T-helper 2 cell treated with Interferon-gamma antibody and Interleukin-4, amounts not matched to agents 5 μg/mL and 100 μg/mL, for 36 hours (primary cell): ENCODE measurements around the gene FRMD8.

Source experiments
- DNase-seq: peaks from one replicate; pipeline ENCODE4 v3.0.0; 2021; ENCODE audit warnings: low spot score
- H3K27ac Mint-ChIP-seq: one replicate; pipeline ENCODE4 v1.8.0; 2021; ENCODE audit warnings: mild to moderate bottlenecking, mixed read lengths
- H3K27me3 Mint-ChIP-seq: one replicate; pipeline ENCODE4 v1.8.0; 2021; ENCODE audit warnings: low read depth, mixed read lengths
- H3K36me3 Mint-ChIP-seq: one replicate; pipeline ENCODE4 v1.8.0; 2021; ENCODE audit warnings: low read depth, mixed read lengths
- H3K4me1 Mint-ChIP-seq: one replicate; pipeline ENCODE4 v1.8.0; 2021; ENCODE audit warnings: low read depth, mixed read lengths
- H3K4me3 Mint-ChIP-seq: one replicate; pipeline ENCODE4 v1.8.0; 2022; ENCODE audit warnings: mild to moderate bottlenecking, moderate library complexity, mixed read lengths
- H3K9me3 Mint-ChIP-seq: one replicate; pipeline ENCODE4 v1.8.0; 2021; ENCODE audit warnings: mixed read lengths

Gene FRMD8

GRCh38 chr11:65386307-65387140, at the start of gene FRMD8:
TSS of gene FRMD8 (plus strand) at chr11:65386637. CDS start at chr11:65387037, 400 bp downstream.
- Mint-ChIP-seq H3K9me3 (no peaks in the 10 kb centered on the region), H3K4me3 (peak within 1 kb of the TSS; percentile 95), H3K27ac (peak within 1 kb of the TSS; percentile 98), H3K27me3 (no peaks in the 10 kb centered on the region), H3K4me1 (peaks cover 51% of the 10 kb centered on the region), H3K36me3 (peaks cover 13% of the 10 kb centered on the region)
- peak; percentile 87 for DNase-seq

- H3K27ac Mint-ChIP-seq, result no peak overlapping the region
- no peak for DNase-seq
- H3K4me3 Mint-ChIP-seq, result no peak overlapping the region
- peaks cover 37% of the 10 kb centered on the region for H3K36me3 Mint-ChIP-seq
- no peaks in the 10 kb centered on the region for H3K9me3 Mint-ChIP-seq
- H3K27me3 Mint-ChIP-seq, result no peaks in the 10 kb centered on the region
- peaks cover 23% of the 10 kb centered on the region for H3K4me1 Mint-ChIP-seq
Observed at GRCh38 chr11:65338676-65339075, 47.8 kb upstream of the FRMD8 start.

- Mint-ChIP-seq H3K4me3 (no peak overlapping the region), H3K4me1 (peaks cover 17% of the 10 kb centered on the region), H3K27me3 (no peaks in the 10 kb centered on the region), H3K36me3 (peaks cover 43% of the 10 kb centered on the region), H3K9me3 (no peaks in the 10 kb centered on the region), H3K27ac (no peak overlapping the region)
- DNase-seq, result no peak
Observed at GRCh38 chr11:65340226-65340625, 46.2 kb upstream of the FRMD8 start.

- peaks cover 52% of the 10 kb centered on the region for H3K36me3 Mint-ChIP-seq
- no peak for DNase-seq
- H3K9me3 Mint-ChIP-seq, result no peaks in the 10 kb centered on the region
- H3K27me3 Mint-ChIP-seq, result no peaks in the 10 kb centered on the region
- H3K4me1 Mint-ChIP-seq, result peaks cover 12% of the 10 kb centered on the region
- H3K27ac Mint-ChIP-seq, result no peak overlapping the region
- no peak overlapping the region for H3K4me3 Mint-ChIP-seq
Observed at GRCh38 chr11:65341856-65342255, 44.6 kb upstream of the FRMD8 start.

GRCh38 chr11:65351511-65351910, 34.9 kb upstream of the FRMD8 start:
- Mint-ChIP-seq H3K9me3 (no peaks in the 10 kb centered on the region), H3K27me3 (no peaks in the 10 kb centered on the region), H3K36me3 (peaks cover 32% of the 10 kb centered on the region), H3K27ac (no peak overlapping the region), H3K4me1 (peaks cover 18% of the 10 kb centered on the region), H3K4me3 (no peak overlapping the region)
- no peak for DNase-seq

- DNase-seq, result no peak
- Mint-ChIP-seq H3K9me3 (no peaks in the 10 kb centered on the region), H3K27me3 (peaks cover 8% of the 10 kb centered on the region), H3K4me1 (peaks cover 18% of the 10 kb centered on the region), H3K36me3 (peaks cover 28% of the 10 kb centered on the region), H3K27ac (peak overlapping the region; percentile 42), H3K4me3 (no peak overlapping the region)
Observed at GRCh38 chr11:65352783-65353182, 33.7 kb upstream of the FRMD8 start.

GRCh38 chr11:65353376-65353775, 33.1 kb upstream of the FRMD8 start:
- H3K27me3 Mint-ChIP-seq, result peaks cover 11% of the 10 kb centered on the region
- no peaks in the 10 kb centered on the region for H3K9me3 Mint-ChIP-seq
- peak overlapping the region; percentile 71 for H3K27ac Mint-ChIP-seq
- no peak for DNase-seq
- H3K4me3 Mint-ChIP-seq, result peak overlapping the region; percentile 67
- peaks cover 25% of the 10 kb centered on the region for H3K36me3 Mint-ChIP-seq
- H3K4me1 Mint-ChIP-seq, result peaks cover 20% of the 10 kb centered on the region

- H3K4me3 Mint-ChIP-seq, result peak overlapping the region; percentile 67
- no peak for DNase-seq
- peak overlapping the region; percentile 71 for H3K27ac Mint-ChIP-seq
- no peaks in the 10 kb centered on the region for H3K9me3 Mint-ChIP-seq
- H3K4me1 Mint-ChIP-seq, result peaks cover 16% of the 10 kb centered on the region
- H3K27me3 Mint-ChIP-seq, result peaks cover 11% of the 10 kb centered on the region
- peaks cover 20% of the 10 kb centered on the region for H3K36me3 Mint-ChIP-seq
Observed at GRCh38 chr11:65353900-65354264, 32.6 kb upstream of the FRMD8 start.

GRCh38 chr11:65354265-65355012, 32.0 kb upstream of the FRMD8 start, which contains the start of gene TIGD3:
TSS of gene TIGD3 (plus strand) at chr11:65354751. CDS start at chr11:65355809, 1,058 bp downstream.
- no peaks in the 10 kb centered on the region for H3K9me3 Mint-ChIP-seq
- H3K27me3 Mint-ChIP-seq, result peaks cover 11% of the 10 kb centered on the region
- peaks cover 16% of the 10 kb centered on the region for H3K4me1 Mint-ChIP-seq
- peak; percentile 96 for DNase-seq
- H3K4me3 Mint-ChIP-seq, result peak within 1 kb of the TSS; percentile 92
- H3K36me3 Mint-ChIP-seq, result peaks cover 16% of the 10 kb centered on the region
- peak within 1 kb of the TSS; percentile 86 for H3K27ac Mint-ChIP-seq

GRCh38 chr11:65355013-65355775, 31.2 kb upstream of the FRMD8 start:
- DNase-seq, result no peak
- Mint-ChIP-seq H3K4me1 (peaks cover 16% of the 10 kb centered on the region), H3K4me3 (peak overlapping the region; percentile 92), H3K27ac (peak overlapping the region; percentile 86), H3K36me3 (peaks cover 16% of the 10 kb centered on the region), H3K27me3 (peaks cover 11% of the 10 kb centered on the region), H3K9me3 (no peaks in the 10 kb centered on the region)

- Mint-ChIP-seq H3K27ac (peak overlapping the region; percentile 75), H3K4me1 (peaks cover 16% of the 10 kb centered on the region), H3K4me3 (peak overlapping the region; percentile 92), H3K36me3 (peaks cover 16% of the 10 kb centered on the region), H3K27me3 (peaks cover 11% of the 10 kb centered on the region), H3K9me3 (no peaks in the 10 kb centered on the region)
- DNase-seq, result no peak
Observed at GRCh38 chr11:65355776-65356393, 30.6 kb upstream of the FRMD8 start.

GRCh38 chr11:65356394-65356972, 30.0 kb upstream of the FRMD8 start:
- peak overlapping the region; percentile 72 for H3K4me3 Mint-ChIP-seq
- no peak overlapping the region for H3K27ac Mint-ChIP-seq
- peaks cover 11% of the 10 kb centered on the region for H3K27me3 Mint-ChIP-seq
- no peak for DNase-seq
- peaks cover 16% of the 10 kb centered on the region for H3K4me1 Mint-ChIP-seq
- no peaks in the 10 kb centered on the region for H3K9me3 Mint-ChIP-seq
- peaks cover 14% of the 10 kb centered on the region for H3K36me3 Mint-ChIP-seq

- no peak for DNase-seq
- H3K36me3 Mint-ChIP-seq, result peaks cover under 1% of the 10 kb centered on the region
- H3K9me3 Mint-ChIP-seq, result no peaks in the 10 kb centered on the region
- no peak overlapping the region for H3K4me3 Mint-ChIP-seq
- no peak overlapping the region for H3K27ac Mint-ChIP-seq
- peaks cover 18% of the 10 kb centered on the region for H3K4me1 Mint-ChIP-seq
- peaks cover 11% of the 10 kb centered on the region for H3K27me3 Mint-ChIP-seq
Observed at GRCh38 chr11:65357856-65358356, 28.5 kb upstream of the FRMD8 start.
